NCI-H187 treated with DMSO at 0.1 percent for 48 hours (cell line): ENCODE data around the gene ARFIP1.
A peak's percentile ranks its signal among the peaks of the same experiment; 100 is the strongest.
"Not testable (repeated sequence)": the region's sequence is repeated elsewhere in the genome, so short reads cannot be mapped to it uniquely, and the experiment has no call there.

ENCODE experiments used
- DNase-seq: peaks from one replicate; lab custom pipeline; 2025; lab: John Stamatoyannopoulos, UW

ARFIP1 gene, protein sequence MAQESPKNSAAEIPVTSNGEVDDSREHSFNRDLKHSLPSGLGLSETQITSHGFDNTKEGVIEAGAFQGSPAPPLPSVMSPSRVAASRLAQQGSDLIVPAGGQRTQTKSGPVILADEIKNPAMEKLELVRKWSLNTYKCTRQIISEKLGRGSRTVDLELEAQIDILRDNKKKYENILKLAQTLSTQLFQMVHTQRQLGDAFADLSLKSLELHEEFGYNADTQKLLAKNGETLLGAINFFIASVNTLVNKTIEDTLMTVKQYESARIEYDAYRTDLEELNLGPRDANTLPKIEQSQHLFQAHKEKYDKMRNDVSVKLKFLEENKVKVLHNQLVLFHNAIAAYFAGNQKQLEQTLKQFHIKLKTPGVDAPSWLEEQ

DNA sequence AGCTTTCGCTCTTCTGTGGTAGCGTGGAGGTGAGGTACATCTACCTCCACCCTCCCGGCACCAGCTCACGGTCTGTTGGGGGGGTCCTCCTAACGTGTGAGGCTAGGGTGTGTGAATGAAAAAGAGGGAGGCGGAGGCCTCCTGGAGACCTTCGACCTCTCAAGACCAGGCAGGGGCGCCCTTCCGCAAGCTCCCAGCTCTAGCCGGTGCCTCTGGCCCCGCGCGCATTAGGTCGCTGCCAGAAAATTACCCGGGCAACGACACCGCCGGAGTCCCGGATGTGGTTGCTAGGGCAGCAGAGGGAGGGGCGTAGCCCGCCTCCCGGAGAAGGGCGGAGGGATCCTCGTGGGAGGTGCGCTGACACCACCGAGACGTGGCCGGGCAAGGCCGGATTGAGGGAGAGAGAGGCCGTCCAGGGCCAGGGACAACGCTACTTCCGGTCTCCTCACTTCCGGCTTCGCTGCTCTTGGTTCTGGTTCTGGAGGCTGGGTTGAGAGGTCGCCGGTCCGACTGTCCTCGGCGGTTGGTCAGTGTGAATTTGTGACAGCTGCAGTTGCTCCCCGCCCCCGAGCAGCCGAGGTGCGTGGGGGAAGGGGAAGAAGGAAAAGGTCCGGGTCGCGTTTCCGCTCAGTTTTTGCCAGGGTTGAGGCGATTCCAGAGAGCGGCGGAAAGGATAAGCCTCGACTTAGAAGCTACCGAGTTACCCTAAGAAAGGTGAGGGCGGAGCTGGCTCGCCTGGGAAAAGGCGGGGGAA lies at the start of gene ARFIP1, which contains the start of gene TIGD4:
ARFIP1 (plus strand) TSS at position 442 of the 754 bp plus-strand sequence. CDS start 49,680 bp downstream, outside the sequence.
TIGD4 (minus strand) TSS at position 218 of the 754 bp plus-strand sequence. CDS start 8,726 bp downstream, outside the sequence.
- peak; percentile 55 for DNase-seq

DNA sequence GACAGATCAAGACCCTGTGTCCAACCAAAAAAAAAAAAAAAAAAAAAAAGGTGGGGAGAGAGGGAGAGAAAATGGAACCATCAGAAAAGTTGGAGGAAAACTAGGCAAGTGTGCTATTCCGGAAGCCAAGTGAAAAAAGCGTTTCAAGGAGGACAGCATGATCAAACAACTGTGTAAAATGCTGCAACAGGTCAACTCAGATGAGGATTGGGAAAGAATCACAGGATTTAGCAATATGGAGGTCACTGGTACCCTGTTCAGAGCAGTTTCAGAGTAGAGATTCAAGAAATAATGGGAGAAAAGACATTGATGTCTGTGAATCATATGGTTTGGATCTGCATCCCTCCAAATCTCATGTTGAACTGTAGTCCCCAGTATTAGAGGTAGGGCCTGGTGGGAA lies 47.8 kb upstream of the ARFIP1 start:
- DNase-seq: no peak

DNA sequence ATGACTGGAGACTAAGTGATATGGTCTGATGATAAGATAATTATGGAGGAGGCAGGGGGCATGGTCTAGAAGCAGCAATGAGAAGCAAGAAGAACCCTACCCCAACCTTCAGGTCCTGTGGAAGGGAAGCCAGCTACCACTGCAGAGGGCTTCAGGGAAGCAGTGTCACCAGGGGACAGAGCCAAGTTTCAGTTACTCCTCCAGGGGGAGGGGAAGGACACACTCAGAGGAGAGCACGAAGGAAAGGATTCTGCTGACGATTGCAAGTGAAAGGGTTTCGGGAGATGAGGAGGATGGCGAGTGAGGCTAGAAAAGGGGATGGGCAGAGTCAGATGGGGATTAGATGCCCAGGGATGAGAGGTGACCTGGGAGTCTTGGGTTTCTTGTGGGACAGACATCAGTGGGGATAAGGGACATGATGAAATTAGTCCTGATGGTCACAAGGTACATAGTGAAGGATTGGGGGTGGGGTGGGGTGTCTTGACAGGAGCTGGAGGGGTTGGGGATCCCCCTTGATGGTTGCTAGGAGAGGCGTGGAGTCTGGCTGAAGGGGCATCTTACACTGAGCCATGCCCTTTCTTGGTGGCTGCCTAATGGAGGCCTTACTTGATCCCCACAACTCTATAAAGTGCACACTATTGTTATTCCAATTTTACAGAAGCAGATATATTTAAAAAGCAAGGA lies 45.6 kb upstream of the ARFIP1 start:
- DNase-seq: no peak

DNA sequence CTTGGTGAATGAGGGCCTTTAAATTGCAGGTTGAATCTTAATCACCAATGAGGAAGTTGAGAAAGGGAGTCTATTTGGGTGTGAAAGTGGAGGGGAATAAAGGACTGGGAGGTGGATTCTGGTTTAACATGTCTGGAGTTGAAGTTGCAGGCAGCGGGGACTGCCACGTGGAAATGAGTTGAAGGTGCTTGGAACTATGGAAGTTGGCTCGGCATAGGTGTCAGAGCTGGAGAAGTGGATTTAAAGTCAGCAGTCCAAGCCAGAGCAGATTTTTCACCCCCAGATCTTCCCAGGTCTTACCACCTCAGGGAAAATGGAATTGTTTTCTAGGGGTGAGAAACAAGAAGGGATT lies 45.1 kb upstream of the ARFIP1 start:
- DNase-seq: no peak

DNA sequence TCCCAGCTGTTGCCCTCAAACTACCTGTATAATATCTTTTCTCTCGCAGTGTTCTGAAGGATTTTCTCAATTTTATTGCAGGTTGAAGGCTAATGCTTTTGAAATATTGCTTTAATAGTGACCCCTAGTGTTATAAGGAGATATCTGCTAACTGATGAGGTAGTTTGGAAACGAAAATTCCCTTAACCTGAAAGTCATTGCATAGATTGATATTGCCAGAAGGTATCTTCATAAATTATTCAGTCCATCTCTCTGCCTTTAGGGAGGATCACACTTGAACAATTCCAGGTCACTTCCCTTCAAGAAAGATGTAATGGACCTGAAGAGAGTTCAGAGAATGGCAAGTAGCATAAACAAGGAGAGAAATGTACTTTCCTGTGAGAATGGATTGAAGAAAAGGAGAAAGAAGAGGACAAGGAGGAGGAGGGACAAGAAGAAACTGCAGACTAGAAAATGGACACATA lies 44.3 kb upstream of the ARFIP1 start:
- no peak for DNase-seq

DNA sequence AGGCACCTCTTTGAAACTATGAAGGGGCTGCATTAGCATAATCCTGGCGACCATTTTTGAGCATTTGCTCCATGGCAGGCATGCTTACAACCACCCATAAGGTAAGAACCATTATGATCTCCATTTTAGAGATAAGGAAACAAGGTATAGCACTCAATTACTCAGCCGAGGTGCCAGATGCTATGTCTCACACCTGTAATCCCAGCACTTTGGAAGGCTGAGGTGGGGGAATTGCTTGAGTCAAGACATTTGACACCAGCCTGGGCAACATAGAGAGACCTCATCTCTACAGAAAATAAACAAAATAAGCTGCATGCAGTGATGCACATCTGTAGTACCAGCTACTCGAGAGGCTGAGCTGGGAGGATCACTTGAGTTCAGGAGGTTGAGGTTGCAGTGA lies 43.8 kb upstream of the ARFIP1 start:
- no peak for DNase-seq

DNA sequence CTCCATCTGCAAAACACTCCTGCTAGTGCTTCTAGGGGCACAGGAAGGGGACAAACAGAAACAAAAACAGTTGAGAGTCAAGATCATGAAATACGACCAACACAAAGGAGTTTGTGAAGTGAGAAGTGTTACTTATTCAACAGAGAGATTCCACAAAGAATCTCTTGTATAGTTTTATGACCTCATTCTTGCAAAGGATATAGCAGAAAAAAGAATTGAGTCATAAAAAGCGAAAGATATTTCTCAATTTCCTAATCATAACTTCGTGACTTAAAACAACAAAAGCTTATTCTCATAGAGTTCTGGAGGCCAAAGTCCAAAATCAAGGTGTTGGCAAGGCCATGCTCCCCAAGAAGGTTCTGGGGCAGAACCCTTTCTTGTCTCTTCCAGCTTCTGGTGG lies 40.9 kb upstream of the ARFIP1 start:
- DNase-seq: no peak

DNA sequence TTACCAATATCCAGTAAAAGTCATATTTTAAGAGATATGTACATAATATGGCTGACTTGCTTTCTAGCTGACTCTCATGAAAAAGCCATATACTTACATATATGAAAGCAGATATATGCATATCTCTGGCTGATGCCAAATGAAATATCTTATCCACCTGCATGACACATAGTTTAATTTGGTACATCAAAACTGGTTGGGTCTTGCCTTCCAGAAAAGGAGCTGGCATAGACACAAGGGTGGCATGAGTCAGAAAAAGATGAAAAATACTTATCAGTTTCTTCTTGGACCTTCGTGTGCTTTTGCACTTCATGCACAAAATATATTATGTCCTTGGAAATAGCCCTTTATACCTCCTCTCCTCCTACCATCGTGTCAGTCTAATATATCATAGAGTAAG lies 32.3 kb upstream of the ARFIP1 start:
- DNase-seq: no peak

DNA sequence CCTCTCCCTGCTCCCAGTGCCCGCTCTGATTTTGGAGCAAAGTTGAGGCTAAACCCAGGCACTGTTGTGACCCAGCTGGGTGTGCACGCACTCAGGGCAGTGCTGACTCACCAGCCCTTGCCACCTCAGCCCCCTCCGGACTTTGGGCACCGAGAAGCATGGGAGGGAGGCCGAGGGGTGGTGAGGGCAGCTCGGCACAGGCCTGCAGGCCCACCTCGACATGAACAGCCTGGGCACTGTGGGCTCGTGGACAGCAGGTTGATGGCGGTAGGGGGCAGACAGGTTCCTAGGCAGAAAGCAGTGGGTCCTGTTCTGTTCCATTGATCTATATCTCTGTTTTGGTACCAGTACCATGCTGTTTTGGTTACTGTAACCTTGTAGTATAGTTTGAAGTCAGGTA lies 31.1 kb upstream of the ARFIP1 start:
- DNase-seq: no peak

DNA sequence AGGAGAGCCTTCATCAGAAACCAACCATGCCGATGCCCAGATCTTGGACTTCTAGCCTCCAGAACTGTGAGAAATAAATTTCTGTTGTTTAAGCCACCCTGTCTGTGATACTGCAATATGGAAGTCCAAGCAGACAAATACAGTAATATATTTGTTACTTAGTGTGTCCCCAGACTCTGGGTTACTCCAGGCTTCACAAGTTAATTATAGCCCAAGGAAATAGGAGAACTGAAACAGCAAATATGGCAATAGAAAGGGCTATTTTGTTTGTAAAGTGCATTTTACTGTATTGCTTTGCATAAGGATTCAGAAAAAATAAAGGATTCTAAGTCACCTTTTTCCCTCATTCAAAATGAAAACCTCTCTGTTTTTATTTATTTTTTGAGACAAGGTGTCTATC lies 16.0 kb upstream of the ARFIP1 start:
- DNase-seq: no peak

DNA sequence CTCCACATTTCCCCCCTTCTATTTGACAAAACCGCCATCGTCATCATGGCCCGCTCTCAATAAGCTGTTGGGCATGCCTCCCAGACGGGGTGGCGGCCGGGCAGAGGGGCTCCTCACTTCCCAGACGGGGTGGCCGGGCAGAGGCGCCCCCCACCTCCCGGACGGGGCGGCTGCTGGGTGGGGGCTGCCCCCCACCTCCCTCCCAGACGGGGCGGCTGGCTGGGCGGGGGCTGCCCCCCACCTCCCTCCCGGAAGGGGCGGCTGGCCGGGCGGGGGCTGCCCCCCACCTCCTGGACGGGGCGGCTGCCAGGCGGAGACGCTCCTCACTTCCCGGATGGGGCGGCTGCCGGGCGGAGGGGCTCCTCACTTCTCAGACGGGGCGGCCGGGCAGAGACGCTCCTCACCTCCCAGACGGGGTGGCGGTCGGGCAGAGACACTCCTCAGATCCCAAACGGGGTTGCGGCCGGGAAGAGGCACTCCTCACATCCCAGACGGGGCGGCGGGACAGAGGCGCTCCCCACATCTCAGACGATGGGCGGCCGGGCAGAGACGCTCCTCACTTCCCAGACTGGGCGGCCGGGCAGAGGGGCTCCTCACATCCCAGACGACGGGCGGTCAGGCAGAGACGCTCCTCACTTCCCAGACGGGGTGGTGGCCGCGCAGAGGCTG lies 14.6 kb upstream of the ARFIP1 start:
- DNase-seq: not testable (repeated sequence)

DNA sequence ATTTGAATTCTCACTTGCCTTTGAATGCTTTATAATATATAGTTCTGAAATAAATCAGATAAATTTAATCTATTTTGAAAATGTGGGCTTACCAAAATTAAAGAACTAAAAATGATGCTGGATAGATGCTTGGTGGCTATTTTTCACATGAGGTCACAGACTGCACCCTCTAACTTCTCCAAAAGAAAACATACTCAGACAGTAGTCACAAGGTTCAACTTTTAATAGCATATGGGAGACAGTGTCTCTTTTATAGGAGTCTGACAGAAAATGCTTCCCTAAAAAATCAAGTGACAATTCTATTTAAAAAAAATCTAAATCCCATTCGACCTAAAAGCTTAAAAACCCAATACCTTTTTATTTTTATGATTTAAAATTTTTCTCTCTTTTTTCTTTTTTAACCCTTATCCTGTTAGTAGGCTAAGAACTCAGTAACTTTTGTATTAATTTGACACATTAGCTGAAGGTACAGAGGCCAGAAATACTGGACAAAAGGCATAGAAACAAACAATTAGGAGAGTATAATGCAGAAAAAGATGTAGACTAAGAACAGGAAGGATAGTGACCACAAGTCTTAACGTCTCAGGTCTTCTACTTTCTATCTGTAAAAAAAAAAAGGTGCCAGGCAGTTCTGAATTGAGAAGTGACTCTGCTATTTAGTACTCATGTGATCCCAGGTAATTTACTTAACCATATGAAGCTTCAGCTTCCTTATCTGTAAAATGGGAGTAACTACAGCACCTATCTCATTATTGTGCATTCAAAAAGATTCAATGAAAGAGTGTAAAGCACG lies 7.8 kb upstream of the ARFIP1 start:
- DNase-seq: no peak

DNA sequence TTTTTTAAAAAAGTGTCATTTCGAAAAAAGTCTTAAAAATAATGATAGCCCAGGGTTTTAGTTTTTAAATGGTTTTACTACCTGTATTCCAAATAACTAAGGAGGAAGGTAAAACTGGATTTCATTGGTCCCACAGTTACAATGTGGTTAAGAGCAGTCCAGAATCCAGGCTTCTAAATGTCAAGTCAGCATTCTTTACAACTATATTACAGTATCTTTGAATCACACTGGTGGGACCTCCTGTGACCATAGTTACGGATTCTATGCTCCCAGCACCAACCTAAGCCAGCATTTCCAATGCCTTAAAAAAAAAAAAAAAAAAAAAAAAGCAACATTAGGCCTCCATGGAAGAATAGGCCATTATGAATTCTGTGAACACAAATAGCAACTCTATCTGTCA lies 6.4 kb upstream of the ARFIP1 start:
- no peak for DNase-seq

DNA sequence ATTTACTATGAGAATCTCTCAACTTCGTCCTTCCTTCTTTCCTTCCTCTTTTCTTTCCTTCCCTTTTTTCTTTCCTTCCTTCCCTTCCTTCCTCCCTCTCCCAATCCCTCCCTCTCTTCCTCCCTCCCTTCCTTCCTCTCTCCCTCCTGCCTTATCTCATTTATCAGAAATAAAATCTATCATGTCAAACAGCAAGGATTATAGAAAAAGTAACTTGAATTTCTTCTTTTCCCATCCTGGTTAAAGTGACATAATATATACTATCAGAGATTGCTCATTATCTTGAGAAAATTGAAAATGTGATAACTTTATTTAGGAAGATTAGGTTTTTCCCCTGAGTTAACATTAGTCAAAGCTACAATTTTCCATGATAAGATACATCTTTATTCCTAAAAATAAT lies 5.8 kb upstream of the ARFIP1 start:
- no peak for DNase-seq

DNA sequence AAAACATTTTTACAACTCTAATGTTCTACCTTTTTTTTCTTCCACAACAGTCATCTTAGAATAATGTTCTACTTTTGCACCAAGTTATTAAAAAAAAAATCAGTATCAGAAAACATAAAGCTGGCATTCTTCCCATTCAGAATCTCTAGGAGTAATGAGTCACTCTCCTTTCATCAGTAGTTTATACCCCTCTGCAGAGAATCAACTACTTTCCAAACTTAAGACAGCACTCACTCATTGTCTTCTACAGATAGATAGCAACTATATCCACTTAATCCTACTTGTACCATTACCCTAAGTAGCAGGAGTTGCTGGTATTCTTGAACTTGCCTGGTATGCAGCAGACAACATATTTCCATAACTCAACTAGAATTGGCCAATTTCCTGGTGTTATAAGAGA lies 3.4 kb upstream of the ARFIP1 start:
- no peak for DNase-seq

DNA sequence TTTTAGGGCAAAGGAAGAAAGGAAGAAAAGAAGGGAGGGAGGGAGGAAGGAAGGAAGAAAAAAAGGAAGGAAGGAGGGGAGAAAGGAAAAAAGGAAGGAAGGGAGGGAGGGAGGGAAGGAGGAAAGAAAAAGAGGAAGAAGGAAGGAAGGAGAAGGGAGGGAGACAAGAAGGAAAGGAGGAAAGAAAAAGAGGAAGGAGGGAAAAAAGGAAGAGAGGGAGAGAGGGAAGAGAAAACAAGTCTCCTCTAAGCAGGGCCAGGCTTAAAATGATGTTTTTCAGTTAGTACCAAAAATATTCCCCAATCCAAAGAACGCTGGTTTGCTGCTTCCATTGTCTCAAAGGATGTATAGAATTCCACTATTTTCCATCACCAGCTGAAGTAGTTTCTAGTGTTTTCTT lies 2.3 kb upstream of the ARFIP1 start:
- DNase-seq: no peak

DNA sequence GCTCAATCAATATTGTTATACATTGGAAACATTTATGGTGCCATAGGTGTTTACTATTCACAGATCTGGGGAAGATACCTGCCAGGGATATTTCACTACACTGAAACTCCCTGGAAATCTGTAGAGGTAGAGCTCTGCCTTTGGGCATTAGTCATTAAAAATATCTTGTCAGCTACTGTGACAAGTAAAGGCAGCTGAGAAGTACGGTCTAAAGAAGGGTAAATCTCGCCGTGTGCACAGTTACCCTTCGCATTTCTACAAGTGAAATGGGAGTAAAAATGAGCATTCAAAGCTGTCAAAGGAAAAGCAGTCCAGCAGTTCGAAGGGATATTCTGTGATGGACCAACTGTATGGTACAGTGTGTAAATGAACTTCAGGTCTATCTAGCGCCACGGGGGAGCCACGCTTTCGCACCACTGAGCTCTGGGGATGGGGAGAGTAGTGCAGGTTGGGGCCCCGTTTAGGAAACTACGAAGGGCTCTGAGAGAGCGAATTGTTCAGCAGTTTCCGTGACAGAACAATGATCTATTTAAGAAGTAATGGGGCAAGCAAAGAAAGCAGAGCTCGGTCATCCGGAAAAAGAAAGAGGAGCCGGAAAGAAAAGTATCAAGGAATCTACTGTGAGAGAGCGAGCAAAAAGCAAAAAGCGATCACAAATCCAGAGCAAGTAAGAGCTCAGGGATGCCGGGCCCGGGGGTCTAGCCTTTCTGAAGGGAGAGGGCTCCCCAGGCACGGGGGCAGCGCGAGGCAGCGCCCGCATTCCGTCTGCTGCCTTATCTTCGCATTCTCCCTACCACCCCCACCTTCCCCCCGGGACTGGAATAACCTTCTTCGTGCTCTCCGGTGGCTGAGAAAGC lies 870 bp upstream of the ARFIP1 start:
- no peak for DNase-seq

DNA sequence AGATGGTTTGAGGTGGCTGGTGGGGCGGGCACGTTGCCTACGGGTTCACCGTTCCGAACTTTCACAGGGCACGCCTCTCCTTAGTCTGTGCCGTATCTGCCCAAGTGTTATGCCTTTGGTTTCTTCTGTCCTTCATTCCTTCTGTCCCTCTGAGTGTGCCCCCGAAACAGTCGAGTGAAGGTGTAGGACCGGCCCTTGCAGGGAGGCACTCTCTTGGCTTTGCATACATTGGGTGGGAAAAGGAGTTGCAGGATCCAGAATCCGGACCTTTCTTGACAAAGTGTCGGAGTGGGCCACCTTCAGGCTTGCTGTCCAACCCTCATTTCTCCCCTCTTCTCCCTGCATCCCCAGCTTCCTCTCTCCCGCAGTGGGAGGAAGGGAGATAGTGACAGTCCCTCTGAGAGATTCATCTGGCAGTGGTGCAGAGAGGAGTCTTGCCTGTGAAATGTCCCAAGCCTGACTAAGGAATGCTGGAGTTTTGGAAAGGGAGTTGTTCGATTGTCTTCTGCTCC lies 569 bp downstream of the ARFIP1 start:
- DNase-seq: no peak

DNA sequence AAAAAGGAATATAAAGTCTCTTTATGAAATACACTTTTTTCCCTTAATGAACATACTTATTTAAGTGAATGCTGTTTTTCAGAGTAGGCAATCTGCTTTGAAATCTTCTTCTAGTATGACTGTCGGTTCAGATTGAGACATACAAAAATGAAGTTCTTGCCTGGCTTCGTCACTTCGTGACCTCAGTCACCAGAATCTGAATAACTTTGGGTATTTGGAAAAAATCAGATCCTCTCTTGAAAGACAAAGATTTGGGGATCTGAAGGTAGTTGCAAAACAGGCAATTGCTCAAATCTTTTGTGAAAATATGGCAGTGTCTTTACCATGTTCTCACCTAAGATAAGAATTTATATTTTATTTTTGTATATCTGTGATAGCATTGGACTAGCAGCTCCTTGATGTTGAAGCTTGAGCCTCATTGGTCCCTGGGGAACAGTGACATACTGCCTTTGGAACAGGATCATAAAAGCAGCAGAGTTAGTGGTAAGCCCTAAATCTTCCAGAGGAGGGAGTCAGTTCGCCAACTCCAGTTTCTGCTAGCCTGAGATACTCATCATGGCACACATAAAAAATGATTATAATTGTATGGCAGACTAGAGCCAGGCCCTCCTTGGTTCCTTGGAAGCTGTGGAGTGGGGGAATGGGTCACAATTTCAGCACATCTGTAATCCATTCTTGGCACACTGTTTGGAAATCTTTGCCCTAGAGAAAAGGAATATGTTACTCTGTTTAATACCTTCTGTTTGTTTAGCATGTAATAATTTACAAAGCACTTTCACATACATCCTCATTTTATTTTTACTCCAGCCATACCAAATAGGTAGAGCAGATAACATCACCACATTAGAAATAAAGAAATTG lies 5.0 kb downstream of the ARFIP1 start:
- no peak for DNase-seq
